ENCODE measurements around the gene RAMP3.

- TF ChIP-seq EZH2 (IDR thresholded peaks at IDR 0.05; ENCODE audit: low read length), result no peak
- peak in 2 of 3 experiments; percentile 10 to 39 for TF ChIP-seq CTCF (optimal IDR thresholded peaks at IDR 0.05 in 1 of 3, IDR thresholded peaks at IDR 0.05 in 1 of 3, conservative IDR thresholded peaks at IDR 0.05 in 1 of 3; ENCODE audit: extremely low read depth in 1 of 3, insufficient read depth in 2 of 3, low read length in 3 of 3)
Measured at GRCh38 chr7:45178241-45179225, 20.9 kb downstream of the RAMP3 start.

Data from keratinocyte (primary cell).